Esophagus squamous epithelium (tissue), 4 donors: Measurements from ENCODE around the gene SELENOS.

Experiments used
- CTCF ChIP-seq, 6 experiments: fragments of 450-650 bp in 4 of 6; fragments of 200-600 bp in 2 of 6; sonication (generic) in 2 of 6; IDR thresholded peaks; one replicate each; pipeline ENCODE4 v1.5.1; 2016 to 2019; ENCODE audit warnings: antibody characterized with exemption in 6 of 6, mild to moderate bottlenecking in 4 of 6, moderate library complexity in 4 of 6
- POLR2A ChIP-seq, 4 donors: fragments of 450-650 bp; IDR thresholded peaks; one replicate each; pipeline ENCODE4 v1.6.1; 2017; ENCODE audit warnings: antibody characterized with exemption in 4 of 4, mild to moderate bottlenecking in 4 of 4, moderate library complexity in 3 of 4

DNA sequence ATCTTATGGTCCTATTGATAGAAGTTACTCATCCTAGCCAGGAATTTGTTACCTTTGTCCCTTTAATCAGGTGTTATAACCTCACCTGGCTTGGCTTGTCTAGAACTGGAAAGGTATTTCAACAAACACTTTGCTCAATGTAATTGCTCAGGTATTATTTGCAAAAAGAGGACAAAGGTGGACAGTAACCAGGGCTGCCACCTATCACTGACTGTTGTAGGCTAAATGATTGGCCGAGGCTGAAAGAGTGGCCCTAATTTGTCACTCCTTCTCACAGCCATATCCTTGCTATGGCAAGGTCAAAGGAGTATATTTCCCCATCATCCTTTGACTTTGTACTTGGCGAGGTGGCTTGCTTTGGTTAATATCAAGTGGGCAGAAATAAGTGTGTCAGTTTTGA is 2.7 kb upstream of the SELENOS start:
- no peak for TF ChIP-seq CTCF (IDR thresholded peaks at IDR 0.05)
- TF ChIP-seq POLR2A (IDR thresholded peaks at IDR 0.05): no peak
